Thoracic aorta (tissue), 2 donors: ENCODE data around the gene TGFB1. TPM values are rescaled to one million over a fixed set of nuclear protein-coding genes. Genes with fewer than 3 reads are reported as not detected.

Experiments used
- ATAC-seq: fragments of 150-250 bp; one replicate; pipeline ENCODE4 v1.8.0; 2017; ENCODE audit warnings: low read depth; ENCODE audit not compliant: insufficient number of reproducible peaks, low FRiP score
- DNase-seq: peaks from one replicate; pipeline ENCODE4 v3.0.0-alpha.2; 2020; ENCODE audit warnings: low spot score
- H3K27ac ChIP-seq, 2 donors: fragments of 200-600 bp; sonication (generic); 1 replicate in 1 of 2; 2 replicates in 1 of 2; pipeline ENCODE4 v1.5.1; 2016; ENCODE audit warnings: mild to moderate bottlenecking in 2 of 2, moderate library complexity in 2 of 2
- H3K27me3 ChIP-seq: fragments of 200-600 bp; sonication (generic); replicated peaks from 2 replicates; pipeline ENCODE4 v1.6.0; 2016; ENCODE audit warnings: mild to moderate bottlenecking; ENCODE audit not compliant: insufficient read depth
- H3K36me3 ChIP-seq: fragments of 200-600 bp; sonication (generic); one replicate; pipeline ENCODE4 v1.5.1; 2016
- H3K4me1 ChIP-seq, 2 donors: fragments of 200-600 bp; sonication (generic); 1 replicate in 1 of 2; 2 replicates in 1 of 2; pipeline versions ENCODE4 v1.5.1 to v1.6.0; 2016; ENCODE audit warnings: low read depth in 2 of 2, mild to moderate bottlenecking in 1 of 2; ENCODE audit not compliant: control insufficient read depth in 1 of 2
- H3K4me3 ChIP-seq: fragments of 200-600 bp; sonication (generic); 2 replicates; pipeline ENCODE4 v1.5.1; 2016; ENCODE audit warnings: mild to moderate bottlenecking
- H3K9me3 ChIP-seq: fragments of 200-600 bp; sonication (generic); 2 replicates; pipeline ENCODE4 v1.5.1; 2016
- CTCF ChIP-seq: fragments of 200-600 bp; sonication (generic); IDR thresholded peaks from one replicate; pipeline ENCODE4 v1.5.1; 2019; ENCODE audit warnings: antibody characterized with exemption
- total RNA-seq, 2 donors: library from RNA; depleted of rRNA; stranded (reverse); fragments of >200 nt; gene quantifications; one replicate each; pipeline versions ENCODE4 v1.1.0 to v1.2.3, GENCODE V29; 2016

Gene TGFB1
- total RNA-seq, 2 donors from 2014 or later, result 55.1 to 69.6 TPM

GRCh38 chr19:41311613-41312012 is 42.1 kb downstream of the TGFB1 start:
- peaks cover 14% of the 10 kb centered on the region for H3K36me3 ChIP-seq
- TF ChIP-seq CTCF, result no peak
- H3K9me3 ChIP-seq, result no peaks in the 10 kb centered on the region
- H3K4me3 ChIP-seq, result peak overlapping the region; percentile 81
- H3K27me3 ChIP-seq, result no peaks in the 10 kb centered on the region
- H3K4me1 ChIP-seq, result peaks cover 21 to 43% of the 10 kb centered on the region in 2 donors
- DNase-seq (no peak), ATAC-seq (no peak)
- no peak overlapping the region for H3K27ac ChIP-seq

- peak overlapping the region; percentile 88 to 97 for H3K27ac ChIP-seq
- H3K27me3 ChIP-seq, result no peaks in the 10 kb centered on the region
- H3K36me3 ChIP-seq, result peaks cover 14% of the 10 kb centered on the region
- DNase-seq (no peak), ATAC-seq (no peak)
- H3K4me1 ChIP-seq, result peaks cover 21 to 43% of the 10 kb centered on the region in 2 donors
- peak overlapping the region; percentile 81 for H3K4me3 ChIP-seq
- no peak for TF ChIP-seq CTCF
- no peaks in the 10 kb centered on the region for H3K9me3 ChIP-seq
Measured at GRCh38 chr19:41311072-41311471, 42.6 kb downstream of the TGFB1 start.

GRCh38 chr19:41310033-41310831 is 43.5 kb downstream of the TGFB1 start, which contains the start of gene CCDC97:
TSS of gene CCDC97 (plus strand) at chr19:41310172. CDS start at chr19:41310311, 139 bp downstream.
- no peaks in the 10 kb centered on the region for H3K9me3 ChIP-seq
- ATAC-seq (peak; percentile 47), DNase-seq (no peak)
- no peaks in the 10 kb centered on the region for H3K27me3 ChIP-seq
- TF ChIP-seq CTCF, result no peak
- H3K36me3 ChIP-seq, result peaks cover 22% of the 10 kb centered on the region
- H3K4me1 ChIP-seq, result peaks cover 21 to 43% of the 10 kb centered on the region in 2 donors
- H3K4me3 ChIP-seq, result peak within 1 kb of the TSS; percentile 81
- H3K27ac ChIP-seq, result peak within 1 kb of the TSS; percentile 88 to 97

GRCh38 chr19:41309180-41310032 is 44.3 kb downstream of the TGFB1 start:
- no peak for DNase-seq
- H3K9me3 ChIP-seq, result no peaks in the 10 kb centered on the region
- H3K27ac ChIP-seq, result peak overlapping the region; percentile 88 to 97
- no peak for ATAC-seq
- H3K4me1 ChIP-seq, result peaks cover 21 to 43% of the 10 kb centered on the region in 2 donors
- no peak for TF ChIP-seq CTCF
- no peaks in the 10 kb centered on the region for H3K27me3 ChIP-seq
- H3K36me3 ChIP-seq, result peaks cover 31% of the 10 kb centered on the region
- H3K4me3 ChIP-seq, result peak overlapping the region; percentile 81
